ENCODE measurements around the gene PATZ1. TPM values are rescaled to one million over a fixed set of nuclear protein-coding genes. Genes with fewer than 3 reads are reported as not detected.

The PATZ1 gene
- total and polyA plus RNA-seq, 9 of the 15 experiments (the other 6 are each of a cell fraction or from before 2014, with no cell fraction given): 0.63 to 7.8 (median 4.2) TPM

- H3K4me3 ChIP-seq: no peak overlapping the region
- peak overlapping the region; percentile 48 for H3K4me2 ChIP-seq (ENCODE audit: insufficient read depth, low read length)
- H2AFZ ChIP-seq (ENCODE audit: low read depth, low read length): no peak overlapping the region; the same call in 1 of the 2 replicates
- peak overlapping the region; percentile 43; the same call in 1 of the 3 replicates for H3K27ac ChIP-seq (ENCODE audit: extremely low read depth, low read depth, low read length)
- FAIRE-seq (no peak), DNase-seq (ENCODE audit: extremely low read depth in 1 of 4, low spot score in 3 of 4) (no peak), ATAC-seq (no peak)
- intact Hi-C loops (cut with micrococcal nuclease) (no loop called here), in situ Hi-C loops (cut with MboI) (no loop called here)
- WGBS (ENCODE audit: insufficient coverage, low coverage, missing lambda C conversion rate): 39% methylated on average over 3 of the region's 3 CpGs
- H3K4me1 ChIP-seq (replicated peaks in 1 of 2; ENCODE audit: control insufficient read depth in 2 of 2, insufficient read depth in 2 of 2, low read length in 2 of 2): peaks cover 15 to 18% of the 10 kb centered on the region in 2 experiments; a peak in 4 of 5 replicates
- no peaks in the 10 kb centered on the region for H4K20me1 ChIP-seq (replicated peaks; ENCODE audit: control insufficient read depth, insufficient read depth, low read length)
- H3K27me3 ChIP-seq (ENCODE audit: control insufficient read depth in 2 of 2, insufficient read depth in 2 of 2, low read length in 2 of 2): no peaks in the 10 kb centered on the region
- no peaks in the 10 kb centered on the region for H3K36me3 ChIP-seq (ENCODE audit: control insufficient read depth, insufficient read depth, low read length)
- POLR2A ChIA-PET: no interaction called here
- peak overlapping the region in 1 of 2 experiments; percentile 19; a peak in 2 of 4 replicates for H3K9ac ChIP-seq (ENCODE audit: insufficient read depth in 1 of 2, low read depth in 2 of 2, low read length in 2 of 2)
- H3K9me1 ChIP-seq (ENCODE audit: control insufficient read depth, insufficient read depth, low read length): no peaks in the 10 kb centered on the region
- CTCF ChIA-PET (ENCODE audit: low intra/inter-chr PET ratio): no interaction called here
- TF ChIP-seq MBD1 (CRISPR knock-in tag; IDR thresholded peaks at IDR 0.05) (no peak), NR2C1 (IDR thresholded peaks at IDR 0.05) (no peak), NR2C1 (tag; IDR thresholded peaks at IDR 0.05) (no peak), L3MBTL2 (IDR thresholded peaks at IDR 0.05) (0 out of 2 replicates have a peak, but pooled peaks have one; percentile 7), MCM3 (IDR thresholded peaks at IDR 0.05) (no peak)
- no peaks in the 10 kb centered on the region for H3K79me2 ChIP-seq (ENCODE audit: control insufficient read depth, insufficient read depth, low read length)
- no TSS peak for BruUV-seq (replicated peaks)
- H3K9me3 ChIP-seq (replicated peaks; ENCODE audit: control insufficient read depth, insufficient read depth, low read depth, low read length): no peaks in the 10 kb centered on the region
Measured at GRCh38 chr22:31295360-31295759, 50.8 kb downstream of the PATZ1 start.

All from K562 (cell line).